A549 (cell line): ENCODE data around the gene ST3GAL5. TPM values are rescaled to one million over a fixed set of nuclear protein-coding genes. Genes with fewer than 3 reads are reported as not detected.

Experiments used
- ATAC-seq, 2 experiments: fragments of 200-7000 bp in 1 of 2; fragments of >200 bp in 1 of 2; cut with Nextera tagmentation in 1 of 2; cut with Tn5 transposase in 1 of 2; 3 replicates each; pipeline versions ENCODE4 v1.8.0 to v1.9.1; 2018 to 2020; ENCODE audit warnings: mild to moderate bottlenecking in 1 of 2, moderate library complexity in 1 of 2
- CTCF ChIA-PET: fragments of 300-600 bp; sonication (Branson Sonifier 250); formaldehyde crosslinking; extraction: SDS; loops from one replicate; lab custom pipeline; 2021; ENCODE audit warnings: antibody characterized with exemption, inconsistent platforms; lab: Yijun Ruan, JAX
- POLR2A ChIA-PET: fragments of 350-600 bp; formaldehyde crosslinking; extraction: SDS; loops from one replicate; lab custom pipeline; 2021; ENCODE audit warnings: antibody characterized with exemption, inconsistent platforms; lab: Yijun Ruan, JAX
- DNase-seq, 2 experiments: peaks; one replicate each; pipeline versions ENCODE4 v3.0.0 to v3.0.0-alpha.2; 2011 to 2016; ENCODE audit warnings: low read depth in 1 of 2, low spot score in 1 of 2
- FAIRE-seq: peaks from 2 replicates; lab custom pipeline; 2011; peaks lifted over from hg19 to GRCh38; lab: Jason Lieb, UNC
- H3K27ac ChIP-seq, 2 experiments: fragments of >200 bp; sonication (Bioruptor Twin); formaldehyde crosslinking; 3 replicates each; pipeline ENCODE4 v1.5.1; 2016 to 2017
- H3K4me1 ChIP-seq: fragments of >200 bp; sonication (Bioruptor Twin); formaldehyde crosslinking; 3 replicates; pipeline ENCODE4 v1.6.1; 2016
- H3K4me2 ChIP-seq: fragments of >200 bp; sonication (Bioruptor Twin); formaldehyde crosslinking; 3 replicates; pipeline ENCODE4 v1.6.1; 2016
- H3K4me3 ChIP-seq: fragments of >200 bp; sonication (Bioruptor Twin); formaldehyde crosslinking; 3 replicates; pipeline ENCODE4 v1.5.1; 2016
- H3K9me3 ChIP-seq: fragments of >200 bp; sonication (Bioruptor Twin); formaldehyde crosslinking; 3 replicates; pipeline ENCODE4 v1.6.1; 2016
- BHLHE40 ChIP-seq: IDR thresholded peaks from 2 replicates; pipeline ENCODE4 v1.6.1; 2012; ENCODE audit warnings: low read depth, low read length, inconsistent platforms
- CBX8 ChIP-seq: fragments of 200-600 bp; sonication (generic); IDR thresholded peaks from 2 replicates; pipeline ENCODE4 v1.6.1; 2016
- CHD2 ChIP-seq: fragments of 150-350 bp; IDR thresholded peaks from 2 replicates; pipeline ENCODE4 v1.6.1; 2014; ENCODE audit warnings: low read length; ENCODE audit not compliant: partially characterized antibody
- CHD4 ChIP-seq: fragments of 200-600 bp; sonication (generic); IDR thresholded peaks from 2 replicates; pipeline ENCODE4 v1.6.1; 2016; ENCODE audit warnings: antibody characterized with exemption, mild to moderate bottlenecking, borderline replicate concordance
- EHF ChIP-seq: fragments of 250-450 bp; sonication (Bioruptor Pico); IDR thresholded peaks from 2 replicates; pipeline ENCODE4 v1.5.0; 2020; ENCODE audit warnings: mild to moderate bottlenecking
- EHMT2 ChIP-seq: fragments of 200-600 bp; sonication (generic); IDR thresholded peaks from 2 replicates; pipeline ENCODE4 v1.6.1; 2016; ENCODE audit warnings: antibody characterized with exemption, low read depth, mild to moderate bottlenecking, moderate library complexity
- EP300 ChIP-seq, 2 experiments: fragments of >200 bp; sonication (Bioruptor Twin); formaldehyde crosslinking; IDR thresholded peaks; 2 replicates in 1 of 2; 3 replicates in 1 of 2; pipeline ENCODE4 v1.6.1; 2016 to 2017
- FOSB ChIP-seq: fragments of 250-450 bp; sonication (Bioruptor Pico); IDR thresholded peaks from 2 replicates; pipeline ENCODE4 v1.5.0; 2020; ENCODE audit warnings: mild to moderate bottlenecking, moderate library complexity
- FOSL2 ChIP-seq, 2 experiments: fragments of 450-650 bp in 1 of 2; fragments of >200 bp in 1 of 2; sonication (Bioruptor Twin) in 1 of 2; formaldehyde crosslinking; IDR thresholded peaks; 2 replicates each; pipeline versions ENCODE4 v1.5.0 to v1.6.1; 2016 to 2020; ENCODE audit warnings: mild to moderate bottlenecking in 1 of 2, moderate library complexity in 1 of 2
- HES2 ChIP-seq: fragments of >200 bp; sonication (Bioruptor Twin); formaldehyde crosslinking; IDR thresholded peaks from 2 replicates; pipeline ENCODE4 v1.6.1; 2016
- HEYL ChIP-seq: fragments of 250-450 bp; sonication (Bioruptor Pico); IDR thresholded peaks from 2 replicates; pipeline ENCODE4 v1.8.0; 2021; ENCODE audit warnings: mild to moderate bottlenecking, moderate library complexity
- HOXA7 ChIP-seq: fragments of 250-450 bp; sonication (Bioruptor Pico); IDR thresholded peaks from 2 replicates; pipeline ENCODE4 v1.5.0; 2020; ENCODE audit warnings: mild to moderate bottlenecking, moderate library complexity
- JUN ChIP-seq, 2 experiments: fragments of >200 bp; sonication (Bioruptor Twin); formaldehyde crosslinking; IDR thresholded peaks; 2 replicates in 1 of 2; 3 replicates in 1 of 2; pipeline ENCODE4 v1.6.1; 2016 to 2017
- KDM5A ChIP-seq: fragments of 200-600 bp; sonication (generic); IDR thresholded peaks from 2 replicates; pipeline ENCODE4 v1.6.1; 2016; ENCODE audit warnings: antibody characterized with exemption, mild to moderate bottlenecking
- MAFK ChIP-seq: fragments of 450-650 bp; IDR thresholded peaks from 2 replicates; pipeline ENCODE4 v1.6.1; 2014; ENCODE audit not compliant: partially characterized antibody
- NFE2L2 ChIP-seq: fragments of 150-350 bp; conservative IDR thresholded peaks from 2 replicates; pipeline ENCODE4 v1.6.1; 2014; ENCODE audit warnings: low read length
- POLR2AphosphoS2 ChIP-seq: conservative IDR thresholded peaks from 2 replicates; pipeline ENCODE4 v1.6.1; 2012; ENCODE audit warnings: low read length, improper control_type of control experiment, inconsistent platforms
- RAD21 ChIP-seq, 2 experiments: fragments of >200 bp in 1 of 2; sonication (Bioruptor Twin) in 1 of 2; formaldehyde crosslinking in 1 of 2; IDR thresholded peaks in 1 of 2; conservative IDR thresholded peaks in 1 of 2; 2 replicates in 1 of 2; 3 replicates in 1 of 2; pipeline ENCODE4 v1.6.1; 2012 to 2018; ENCODE audit warnings: inconsistent platforms in 1 of 2
- RARB ChIP-seq: fragments of 250-450 bp; sonication (Bioruptor Pico); IDR thresholded peaks from 2 replicates; pipeline ENCODE4 v1.8.0; 2021; ENCODE audit warnings: mild to moderate bottlenecking, moderate library complexity
- RCOR1 ChIP-seq: fragments of 150-350 bp; IDR thresholded peaks from 2 replicates; pipeline ENCODE4 v1.6.1; 2014; ENCODE audit warnings: antibody characterized with exemption, low read length, low read depth
- REST ChIP-seq: fragments of 200-600 bp; sonication (generic); IDR thresholded peaks from 2 replicates; pipeline ENCODE4 v1.6.1; 2016; ENCODE audit warnings: antibody characterized with exemption, mild to moderate bottlenecking, moderate library complexity
- SMC3 ChIP-seq: fragments of >200 bp; sonication (Bioruptor Twin); formaldehyde crosslinking; IDR thresholded peaks from 3 replicates; pipeline ENCODE4 v1.6.1; 2018; ENCODE audit warnings: inconsistent platforms
- SREBF2 ChIP-seq: fragments of 450-650 bp; IDR thresholded peaks from 2 replicates; pipeline ENCODE4 v1.6.1; 2014; ENCODE audit warnings: mild to moderate bottlenecking, moderate library complexity
- TFCP2L1 ChIP-seq: fragments of 250-450 bp; sonication (Bioruptor Pico); IDR thresholded peaks from 2 replicates; pipeline ENCODE4 v1.5.0; 2021; ENCODE audit warnings: mild to moderate bottlenecking
- TP53 ChIP-seq: fragments of 250-450 bp; sonication (Bioruptor Pico); IDR thresholded peaks from 2 replicates; pipeline ENCODE4 v1.5.0; 2021; ENCODE audit warnings: mild to moderate bottlenecking, moderate library complexity
- USF2 ChIP-seq: fragments of 450-650 bp; IDR thresholded peaks from 2 replicates; pipeline ENCODE4 v1.6.1; 2014; ENCODE audit warnings: antibody characterized with exemption
- ZNF302 ChIP-seq: fragments of 250-450 bp; sonication (Bioruptor Pico); IDR thresholded peaks from 2 replicates; pipeline ENCODE4 v1.9.0; 2021; ENCODE audit warnings: inconsistent platforms, mild to moderate bottlenecking, moderate library complexity
- ZSCAN20 ChIP-seq: fragments of 250-450 bp; sonication (Bioruptor Pico); IDR thresholded peaks from 2 replicates; pipeline ENCODE4 v1.8.0; 2022; ENCODE audit warnings: mild to moderate bottlenecking, moderate library complexity
- WGBS: methylation state at CpG from one replicate; pipeline ENCODE4 v1.1.6; 2017; ENCODE audit errors: missing lambda C conversion rate; 5-methylcytosine and 5-hydroxymethylcytosine counted together
- polyA plus RNA-seq, 4 experiments: library from polyadenylated mRNA; depleted of rRNA in 3 of 4; stranded (reverse); fragments of >200 nt; fragmentation: RNase III in 1 of 4; extraction: RNeasy Plus Mini Kit Qiagen cat#74134 plus additional on column Dnase treatment in 1 of 4; gene quantifications; 2 replicates in 3 of 4; 3 replicates in 1 of 4; pipeline ENCODE4 v1.2.3, GENCODE V29; 2011 to 2017
- TF ChIP-seq, protein P1 (sequence below): IDR thresholded peaks from 2 replicates; pipeline ENCODE4 v1.6.1; 2012

The ST3GAL5 gene
- polyA plus RNA-seq, 2 of the 4 experiments (the other 2 are of a cell fraction), result 36.9 to 119 TPM

GRCh38 chr2:85886590-85886989 lies 2.2 kb downstream of the ST3GAL5 start:
- 21% methylated on average over 11 of the region's 11 CpGs for WGBS
- H3K4me3 ChIP-seq, result peak overlapping the region; percentile 77

DNA sequence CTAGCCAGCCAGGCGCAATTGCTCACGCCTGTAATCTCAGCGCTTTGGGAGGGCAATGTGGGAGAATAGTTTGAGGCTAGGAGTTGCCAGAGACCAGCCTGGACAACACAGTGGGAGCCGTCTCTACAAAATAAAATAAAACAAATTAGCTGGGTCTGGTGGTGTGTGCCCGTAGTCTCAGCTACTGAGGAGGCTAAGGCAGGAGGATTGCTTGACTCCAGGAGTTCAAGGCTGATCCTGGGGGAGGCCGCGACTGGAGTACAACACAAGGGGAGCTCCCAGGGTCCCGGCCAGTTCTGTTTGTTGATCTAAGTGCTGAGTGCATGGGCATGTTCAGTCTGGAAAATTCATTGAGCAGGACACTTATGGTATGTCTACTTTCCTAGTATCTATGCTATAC lies 2.6 kb downstream of the ST3GAL5 start:
- Histone ChIP-seq H3K4me3 (no peak overlapping the region), H3K9me3 (peaks cover 11% of the 10 kb centered on the region), H3K4me1 (peaks cover 43% of the 10 kb centered on the region), H3K4me2 (peak overlapping the region; percentile 94), H3K27ac (peak overlapping the region; percentile 88 to 97; a peak in 5 of 6 replicates)
- FAIRE-seq (no peak), ATAC-seq (no peak), DNase-seq (no peak)
- 79% methylated on average over 8 of the region's 8 CpGs for WGBS
- TF ChIP-seq USF2 (no peak), JUN (IDR thresholded peaks at IDR 0.05) (0 out of 5 replicates have a peak, but pooled peaks of 1 of the 2 experiments have one; percentile 15)
- ChIA-PET POLR2A (interaction anchor here (2.1 kb wide), 1 partner anchor 220 kb away, joined by 7 read pairs; the partner anchor contains the start of genes POLR1A and PTCD3), CTCF (interaction anchor here (0.6 to 12.8 kb wide), 23 partner anchors 8 to 884 kb away, joined by 3 to 238 read pairs (median 8); no protein-coding TSS in a partner anchor)

More at GRCh38 chr2:85886590-85886989, 2.2 kb downstream of the ST3GAL5 start:
- TF ChIP-seq RCOR1, result no peak
- no peak for TF ChIP-seq CBX8
- TF ChIP-seq RAD21 (conservative IDR thresholded peaks at IDR 0.05 in 1 of 2, IDR thresholded peaks at IDR 0.05 in 1 of 2), result no peak
- TF ChIP-seq EHMT2, result no peak
- TF ChIP-seq FOSL2 (IDR thresholded peaks at IDR 0.05), result no peak
- TF ChIP-seq FOSL2 (CRISPR knock-in tag; IDR thresholded peaks at IDR 0.05), result peak; percentile 50
- no peak for TF ChIP-seq TP53
- TF ChIP-seq SREBF2, result no peak
- TF ChIP-seq EHF (CRISPR knock-in tag), result no peak
- no peak for TF ChIP-seq HOXA7 (CRISPR knock-in tag)
- no peak for TF ChIP-seq KDM5A
- TF ChIP-seq BHLHE40, result peak; percentile 58
- no peak for TF ChIP-seq TFCP2L1
- TF ChIP-seq ZNF302 (CRISPR knock-in tag), result no peak
- peak; percentile 13 for TF ChIP-seq MAFK
- TF ChIP-seq EP300 (IDR thresholded peaks at IDR 0.05), result no peak
- no peak for TF ChIP-seq ZSCAN20 (CRISPR knock-in tag)
- no peak for TF ChIP-seq RARB (CRISPR knock-in tag)
- TF ChIP-seq CHD2, result no peak
- TF ChIP-seq, protein P1, sequence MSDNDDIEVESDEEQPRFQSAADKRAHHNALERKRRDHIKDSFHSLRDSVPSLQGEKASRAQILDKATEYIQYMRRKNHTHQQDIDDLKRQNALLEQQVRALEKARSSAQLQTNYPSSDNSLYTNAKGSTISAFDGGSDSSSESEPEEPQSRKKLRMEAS, result peak; percentile 87
- no peak for TF ChIP-seq HES2
- no peak for TF ChIP-seq POLR2AphosphoS2
- no peak for TF ChIP-seq HEYL (CRISPR knock-in tag)
- TF ChIP-seq NFE2L2, result no peak
- no peak for TF ChIP-seq SMC3
- TF ChIP-seq CHD4, result no peak
- TF ChIP-seq REST, result no peak
- no peak for TF ChIP-seq FOSB (CRISPR knock-in tag)
- H3K27ac ChIP-seq, result peak overlapping the region; percentile 88 to 97
- ChIA-PET CTCF (interaction anchor here (0.8 to 12.8 kb wide), 33 partner anchors 9 to 290 kb away, joined by 3 to 238 read pairs (median 8); no protein-coding TSS in a partner anchor), POLR2A (interaction anchor here (1.3 to 2.1 kb wide), 2 partner anchors 50 to 219 kb away, joined by 5 to 7 read pairs; partner anchors contain the start of genes POLR1A and PTCD3)
- peak; percentile 28 to 38 for ATAC-seq
- no peak for FAIRE-seq
- peaks cover 44% of the 10 kb centered on the region for H3K4me1 ChIP-seq
- DNase-seq, result peak in 1 of 2 experiments; percentile 70
- peak overlapping the region; percentile 94 for H3K4me2 ChIP-seq
- H3K9me3 ChIP-seq, result peaks cover 9% of the 10 kb centered on the region
